ENCODE data around the gene MEIS1. TPM values are rescaled to one million over a fixed set of nuclear protein-coding genes. Genes with fewer than 3 reads are reported as not detected.
A peak's percentile ranks its signal among the peaks of the same experiment; 100 is the strongest.

MEIS1 gene
- total RNA-seq, 4 donors from 2014 or later, result 25.9 to 129 (median 28.8) TPM

DNA sequence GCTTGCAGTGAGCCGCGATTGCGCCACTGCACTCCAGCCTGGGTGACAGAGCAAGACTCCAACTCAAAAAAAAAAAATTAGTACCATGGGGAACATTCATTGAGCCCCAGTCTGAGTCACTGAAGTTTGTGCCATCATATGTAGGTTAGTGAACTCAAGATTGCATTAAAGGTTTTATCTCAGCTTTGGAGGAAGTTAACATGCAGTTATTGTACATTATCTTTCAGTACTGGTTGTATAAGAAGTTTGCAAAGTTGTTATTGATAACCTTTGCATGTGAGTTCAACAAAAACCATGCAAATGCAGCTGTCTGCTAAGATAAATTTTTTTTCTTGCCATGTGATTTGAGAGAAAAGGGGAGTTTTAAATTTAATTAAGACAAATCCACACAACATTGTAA, 95.7 kb downstream of the MEIS1 start:
- Histone ChIP-seq H3K4me3 (no peak overlapping the region), H3K36me3 (no peaks in the 10 kb centered on the region), H3K27me3 (no peaks in the 10 kb centered on the region), H3K9me3 (no peaks in the 10 kb centered on the region), H3K27ac (no peak overlapping the region), H3K4me1 (peaks cover 3 to 22% (median 4%) of the 10 kb centered on the region in 4 donors)
- in situ Hi-C loops (cut with MboI; ENCODE audit: low pct_ligation_motif_present in 1 of 4, low pct_unique_long_range_greater_than_20kb in 1 of 4, low sequenced_read_pairs in 3 of 4) (no loop called here), intact Hi-C loops (cut with DNase I; ENCODE audit: low total_unique reads) (no loop called here)
- 100% methylated on average over 2 to 3 of the region's 3 CpGs for WGBS, 2 donors (ENCODE audit: low coverage in 1 of 2)
- TF ChIP-seq EP300 (IDR thresholded peaks at IDR 0.05; ENCODE audit: low read depth) (no peak), POLR2AphosphoS5 (IDR thresholded peaks at IDR 0.05) (no peak), POLR2A (IDR thresholded peaks at IDR 0.05) (no peak), CTCF (IDR thresholded peaks at IDR 0.05) (no peak)
- DNase-seq, result no peak

DNA sequence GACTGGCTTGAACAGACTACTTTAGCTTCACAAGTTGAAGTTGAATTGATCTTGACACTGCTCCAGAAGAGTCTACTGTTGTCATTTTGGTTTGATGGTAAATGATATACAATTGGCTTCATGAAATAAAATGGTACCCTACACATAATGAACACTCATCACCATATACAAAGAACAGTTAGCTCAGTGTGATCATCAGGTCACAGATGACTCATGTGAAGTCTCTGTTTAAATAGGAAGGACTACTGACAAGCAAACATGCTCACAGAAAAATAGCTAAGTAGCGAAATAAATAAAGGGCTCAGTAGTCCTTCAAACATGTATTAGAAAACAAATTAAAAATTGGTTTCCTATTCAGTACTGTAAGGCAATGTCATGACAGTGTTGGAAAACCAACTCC, 96.2 kb downstream of the MEIS1 start:
- Histone ChIP-seq H3K9me3 (no peaks in the 10 kb centered on the region), H3K4me3 (no peak overlapping the region), H3K4me1 (peaks cover 2 to 17% (median 4%) of the 10 kb centered on the region in 4 donors), H3K36me3 (no peaks in the 10 kb centered on the region), H3K27me3 (no peaks in the 10 kb centered on the region), H3K27ac (no peak overlapping the region)
- TF ChIP-seq EP300 (IDR thresholded peaks at IDR 0.05; ENCODE audit: low read depth) (no peak), POLR2A (IDR thresholded peaks at IDR 0.05) (no peak), POLR2AphosphoS5 (IDR thresholded peaks at IDR 0.05) (no peak), CTCF (IDR thresholded peaks at IDR 0.05) (no peak)
- intact Hi-C loops (cut with DNase I; ENCODE audit: low total_unique reads), result no loop called here
- DNase-seq, result no peak
- in situ Hi-C loops (cut with MboI; ENCODE audit: low pct_ligation_motif_present in 1 of 4, low pct_unique_long_range_greater_than_20kb in 1 of 4, low sequenced_read_pairs in 3 of 4), result no loop called here
- 71 to 92% methylated on average over 1 of the region's 1 CpG for WGBS, 2 donors (ENCODE audit: low coverage in 1 of 2)

DNA sequence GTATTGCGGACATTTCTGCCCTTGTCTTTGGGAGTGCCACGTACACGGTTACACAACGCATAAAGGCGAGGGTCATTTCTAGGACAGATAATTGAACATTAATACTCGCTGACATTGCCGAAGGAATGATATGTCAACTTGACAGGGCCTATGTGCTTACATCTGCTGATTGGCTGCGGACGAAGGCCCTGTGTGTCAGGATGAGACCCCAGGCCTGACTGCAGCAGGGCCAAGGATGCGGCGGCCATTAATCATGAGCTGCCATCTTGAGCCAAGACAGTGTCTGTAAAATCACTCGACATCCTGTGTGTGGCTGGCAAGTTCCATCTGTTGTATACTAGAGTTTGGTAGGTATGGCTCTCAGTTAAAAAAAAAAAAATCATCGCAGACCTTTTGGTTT, 96.6 kb downstream of the MEIS1 start:
- Histone ChIP-seq H3K27me3 (no peaks in the 10 kb centered on the region), H3K4me3 (no peak overlapping the region), H3K4me1 (peaks cover 3 to 15% (median 5%) of the 10 kb centered on the region in 4 donors), H3K27ac (peak overlapping the region in 1 of 4 donors; percentile 22), H3K36me3 (no peaks in the 10 kb centered on the region), H3K9me3 (no peaks in the 10 kb centered on the region)
- no peak for DNase-seq
- TF ChIP-seq CTCF (IDR thresholded peaks at IDR 0.05) (no peak), EP300 (IDR thresholded peaks at IDR 0.05; ENCODE audit: low read depth) (no peak), POLR2AphosphoS5 (IDR thresholded peaks at IDR 0.05) (no peak), POLR2A (IDR thresholded peaks at IDR 0.05) (no peak)
- in situ Hi-C loops (cut with MboI; ENCODE audit: low pct_ligation_motif_present in 1 of 4, low pct_unique_long_range_greater_than_20kb in 1 of 4, low sequenced_read_pairs in 3 of 4) (no loop called here), intact Hi-C loops (cut with DNase I; ENCODE audit: low total_unique reads) (no loop called here)
- WGBS, 2 donors (ENCODE audit: low coverage in 1 of 2), result 76 to 90% methylated on average over 3 to 13 of the region's 13 CpGs

DNA sequence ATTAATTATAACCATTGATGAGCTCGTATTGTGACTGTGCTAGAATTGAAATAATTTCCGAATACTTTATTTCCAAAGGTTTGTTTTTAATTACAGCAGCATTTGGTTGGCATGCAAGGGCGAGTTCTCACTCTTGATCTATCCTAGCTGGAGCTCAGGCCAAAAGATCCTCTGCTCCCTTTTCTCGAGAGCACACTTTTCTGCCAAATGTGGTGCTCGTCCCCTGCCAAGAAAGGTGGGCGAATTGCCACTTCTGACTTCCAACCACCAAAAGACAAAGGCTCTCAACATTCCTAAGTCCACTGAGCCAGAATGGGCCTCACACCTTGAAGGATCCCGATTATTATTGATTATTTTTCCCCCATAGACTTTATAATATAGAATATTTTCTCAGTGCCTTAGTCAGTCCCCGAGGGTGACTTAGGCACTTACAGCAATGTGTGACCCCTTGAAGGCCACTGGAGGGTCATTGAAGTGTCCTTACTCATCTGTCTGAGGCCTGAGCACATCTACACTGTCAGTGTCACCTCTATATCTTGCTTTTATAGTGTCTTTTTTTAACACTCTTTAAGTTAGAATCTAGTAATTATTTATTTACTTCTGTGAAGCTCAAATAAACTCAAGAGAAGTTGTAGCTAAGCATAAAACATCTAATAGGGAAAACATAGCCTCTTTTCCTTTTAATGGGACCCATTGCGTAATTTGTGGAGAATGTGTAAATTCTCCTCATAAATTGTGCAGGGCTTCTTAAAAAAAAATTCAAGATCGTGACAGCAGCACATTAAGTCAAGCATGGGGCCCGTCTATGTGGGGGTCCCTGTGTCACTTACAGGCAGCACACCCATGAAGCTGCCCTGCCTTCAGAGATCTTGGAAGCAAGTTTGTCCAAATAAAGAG, 98.3 kb downstream of the MEIS1 start:
- Histone ChIP-seq H3K4me3 (no peak overlapping the region), H3K36me3 (no peaks in the 10 kb centered on the region), H3K4me1 (peaks cover 3 to 19% (median 13%) of the 10 kb centered on the region in 4 donors), H3K27me3 (no peaks in the 10 kb centered on the region), H3K9me3 (no peaks in the 10 kb centered on the region), H3K27ac (peak overlapping the region in 3 of 4 donors; percentile 5 to 12 (median 12))
- 49 to 69% methylated on average over 8 to 11 of the region's 11 CpGs for WGBS, 2 donors (ENCODE audit: low coverage in 1 of 2)
- DNase-seq, result no peak
- TF ChIP-seq EP300 (IDR thresholded peaks at IDR 0.05; ENCODE audit: low read depth) (no peak), POLR2A (IDR thresholded peaks at IDR 0.05) (no peak), POLR2AphosphoS5 (IDR thresholded peaks at IDR 0.05) (no peak), CTCF (IDR thresholded peaks at IDR 0.05) (no peak)
- in situ Hi-C loops (cut with MboI; ENCODE audit: low pct_ligation_motif_present in 1 of 4, low pct_unique_long_range_greater_than_20kb in 1 of 4, low sequenced_read_pairs in 3 of 4), result no loop called here
- intact Hi-C loops (cut with DNase I; ENCODE audit: low total_unique reads), result no loop called here

All from transverse colon (tissue), 4 donors.